ENCODE results near the gene BRK1.
"Not testable (repeated sequence)": the region's sequence is repeated elsewhere in the genome, so short reads cannot be mapped to it uniquely, and the experiment has no call there.

BRK1 gene

DNA sequence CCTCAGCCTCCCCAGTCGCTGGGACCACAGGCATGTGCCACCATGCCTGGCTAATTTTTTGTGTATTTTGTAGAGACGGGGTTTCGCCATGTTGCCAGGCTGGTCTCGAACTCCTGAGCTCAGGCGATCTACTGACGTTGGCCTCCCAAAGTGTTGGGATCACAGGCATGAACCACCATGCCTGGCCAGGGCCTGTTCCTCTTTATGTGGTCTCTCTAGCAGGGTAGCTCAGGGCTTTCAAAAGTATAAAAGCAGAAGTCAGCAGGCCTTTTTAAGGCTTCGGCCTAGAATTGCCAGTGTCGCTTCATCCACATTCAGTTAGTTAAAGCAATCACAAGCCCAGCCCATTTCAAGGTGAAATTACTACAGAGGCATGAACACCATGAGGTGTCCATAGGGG is 33.8 kb downstream of the BRK1 start:
- peak; percentile 33 for DNase-seq

DNA sequence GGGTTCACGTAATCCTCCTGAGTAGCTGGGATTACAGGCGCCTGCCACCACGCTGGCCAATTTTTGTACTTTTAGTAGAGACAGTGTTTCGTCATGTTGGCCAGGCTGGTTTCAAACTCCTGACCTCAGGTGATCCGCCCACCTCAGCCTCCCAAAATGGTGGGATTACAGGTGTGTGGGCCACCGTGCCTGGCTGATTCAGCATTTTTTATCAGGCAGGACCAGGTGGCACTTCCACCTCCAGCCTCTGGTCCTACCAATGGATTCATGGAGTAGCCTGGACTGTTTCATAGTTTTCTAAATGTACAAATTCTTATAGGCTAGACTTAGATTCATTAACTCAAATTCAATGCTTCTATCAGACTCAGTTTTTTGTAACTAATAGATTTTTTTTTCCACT is 35.5 kb downstream of the BRK1 start:
- DNase-seq: no peak

DNA sequence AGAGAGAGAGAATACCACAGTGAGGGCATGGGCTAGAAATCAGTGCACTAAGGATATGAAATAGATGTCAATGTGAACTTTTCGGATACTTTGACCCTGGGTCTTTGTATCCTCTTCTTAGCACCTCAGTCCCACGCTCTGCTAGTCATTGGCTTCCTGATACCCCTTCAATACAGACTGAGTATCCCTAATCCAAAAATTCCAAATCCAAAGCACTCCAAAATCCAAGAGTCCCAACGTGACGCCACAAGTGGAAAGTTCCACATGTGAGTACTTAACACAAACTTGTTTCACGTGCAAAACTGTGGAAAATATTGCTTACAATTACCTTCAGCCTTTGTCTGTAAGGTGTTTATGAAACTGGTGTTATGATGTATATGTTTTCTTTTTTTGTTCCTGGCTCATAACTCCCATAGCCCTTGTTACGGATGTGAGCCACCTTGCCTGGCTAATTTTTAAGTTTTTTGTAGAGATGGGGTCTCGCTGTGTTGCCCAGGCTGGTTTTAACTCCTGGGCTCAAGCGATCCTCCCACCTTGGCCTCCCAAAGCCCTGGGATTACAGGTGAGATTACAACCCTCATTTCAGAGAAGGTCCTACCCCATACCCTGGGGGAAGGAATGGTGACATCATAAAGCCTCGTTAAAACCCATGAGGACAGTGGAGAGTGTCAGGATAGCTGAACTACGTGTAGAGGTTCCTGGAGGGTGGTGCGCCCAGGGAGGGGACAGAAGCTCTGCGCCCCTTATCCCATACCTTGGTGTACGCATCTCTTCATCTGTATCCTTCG is 39.1 kb downstream of the BRK1 start:
- no peak for DNase-seq

DNA sequence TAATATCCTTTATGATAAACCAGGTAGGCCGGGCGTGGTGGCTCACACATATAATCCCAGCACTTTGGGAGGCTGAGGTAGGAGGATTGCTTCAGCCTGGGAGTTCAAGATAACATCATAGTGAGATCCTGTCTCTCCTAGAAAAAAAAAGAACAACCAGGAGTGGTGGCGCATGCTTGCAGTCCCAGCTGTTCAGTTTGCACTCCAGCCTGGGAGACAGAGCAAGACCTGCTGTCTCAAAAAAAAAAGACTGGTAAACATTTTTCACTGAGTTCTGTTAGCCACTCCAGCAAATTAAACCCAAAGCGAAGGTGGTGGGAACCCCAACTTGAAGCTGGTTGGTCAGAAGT is 39.6 kb downstream of the BRK1 start:
- DNase-seq: no peak

DNA sequence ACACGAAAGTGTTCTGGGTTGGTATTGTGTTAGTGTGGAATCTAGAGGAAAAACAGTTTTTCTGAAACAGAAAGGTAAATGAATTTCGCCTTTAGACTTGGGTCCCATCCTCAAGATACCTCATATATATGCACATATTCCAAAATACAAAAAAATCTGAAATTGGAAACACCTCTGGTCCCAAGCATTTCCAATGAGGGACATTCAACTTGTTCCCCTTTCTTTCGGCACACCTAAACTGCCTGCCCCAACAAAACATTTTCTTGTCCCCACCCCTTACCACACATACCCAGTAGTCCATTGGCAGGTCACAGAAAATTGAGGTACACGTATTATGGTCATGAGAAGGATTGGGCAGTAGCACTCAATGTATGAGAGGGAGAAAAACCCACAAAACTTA is 40.2 kb downstream of the BRK1 start:
- DNase-seq: no peak

DNA sequence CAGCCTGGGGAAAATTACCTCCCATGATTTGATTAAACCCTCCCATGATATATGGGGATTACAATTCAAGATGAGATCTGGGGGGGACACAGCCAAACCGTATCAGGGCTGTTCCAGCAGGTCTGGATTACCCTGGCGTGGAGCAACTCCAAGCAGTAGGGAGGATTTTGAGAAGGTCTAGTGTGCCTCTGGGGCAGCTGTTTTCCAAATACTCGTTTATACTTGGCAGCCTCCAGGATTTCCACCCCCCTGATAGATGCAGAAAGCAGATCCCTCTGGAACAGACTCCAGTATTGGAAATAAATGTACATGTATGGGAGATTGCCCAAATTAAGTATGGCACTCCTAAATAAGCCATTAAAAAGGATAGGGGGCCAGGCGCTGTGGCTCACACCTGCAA is 41.6 kb downstream of the BRK1 start:
- no peak for DNase-seq

DNA sequence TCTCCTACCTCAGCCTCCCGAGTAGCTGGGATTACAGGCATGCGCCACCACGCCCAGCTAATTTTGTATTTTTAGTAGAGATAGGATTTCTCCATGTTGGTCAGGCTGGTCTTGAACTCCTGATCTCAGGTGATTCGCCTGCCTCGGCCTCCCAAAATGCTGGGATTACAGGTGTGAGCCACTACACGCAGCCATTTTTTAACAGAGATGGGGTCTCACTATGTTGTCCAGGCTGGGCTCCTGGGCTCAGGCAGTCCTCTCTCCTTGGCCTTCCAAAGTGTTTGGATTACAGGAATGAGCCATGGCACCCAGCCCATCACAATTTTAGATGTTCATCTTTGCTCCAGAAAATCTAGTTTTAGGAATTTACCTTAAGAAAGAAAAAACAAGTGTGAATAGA is 43.1 kb downstream of the BRK1 start:
- DNase-seq: not testable (repeated sequence)

DNA sequence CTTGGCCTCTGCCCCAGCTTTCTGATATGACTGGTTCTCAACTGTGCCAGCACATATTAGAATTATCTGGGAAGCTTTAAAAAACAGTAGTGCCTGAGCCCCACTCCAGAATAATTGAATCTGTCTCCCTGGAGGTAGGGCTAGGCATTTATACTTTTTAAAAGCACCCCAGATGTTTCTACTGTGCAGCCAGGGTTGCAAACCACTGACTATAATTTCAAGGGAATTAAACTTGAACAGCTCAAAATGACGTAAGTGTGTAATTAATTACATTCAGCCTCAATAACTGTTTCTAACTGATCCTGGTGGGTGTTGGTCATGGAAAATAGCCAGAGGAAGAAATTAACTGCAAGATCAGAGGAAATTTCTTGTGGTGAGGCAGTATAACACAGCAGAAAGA is 44.9 kb downstream of the BRK1 start:
- no peak for DNase-seq

DNA sequence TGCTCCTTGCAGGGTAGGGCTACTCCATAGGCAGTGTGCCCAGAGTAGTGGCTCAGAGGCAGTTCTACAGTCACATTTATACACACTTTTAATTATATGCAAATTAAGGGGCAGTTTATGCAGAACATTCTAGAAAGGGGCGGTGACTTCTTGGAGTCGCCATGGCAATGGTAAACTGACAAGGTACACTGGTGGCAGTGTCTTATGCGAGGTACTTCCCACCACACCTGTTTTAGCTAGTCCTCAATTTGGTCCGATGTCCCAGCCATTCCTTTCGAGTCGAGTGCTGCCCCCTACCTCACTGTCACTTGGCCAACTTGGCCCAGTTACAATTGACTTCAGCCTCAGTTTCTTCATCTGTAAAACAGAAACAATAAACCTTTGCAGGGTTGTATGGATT is 45.5 kb downstream of the BRK1 start:
- DNase-seq: no peak

DNA sequence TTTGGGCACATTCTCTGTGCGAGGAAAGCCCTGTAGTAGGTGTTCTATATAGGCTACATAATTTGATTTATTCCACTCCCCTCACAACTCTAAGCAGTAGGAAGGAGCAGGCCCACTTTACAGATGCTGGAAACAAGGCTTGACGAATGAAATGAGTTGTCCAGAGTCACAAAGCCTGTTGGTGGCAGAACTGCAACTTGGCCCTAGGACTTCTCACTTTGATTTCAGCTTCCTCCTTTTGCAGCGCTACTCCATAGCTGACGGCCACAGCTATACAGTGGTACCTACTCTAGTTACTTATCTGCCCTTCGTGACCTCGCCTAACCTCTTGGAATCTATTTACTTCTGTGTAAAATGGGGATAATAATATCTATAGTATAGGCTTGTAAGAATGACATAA is 46.7 kb downstream of the BRK1 start:
- DNase-seq: peak; percentile 35

DNA sequence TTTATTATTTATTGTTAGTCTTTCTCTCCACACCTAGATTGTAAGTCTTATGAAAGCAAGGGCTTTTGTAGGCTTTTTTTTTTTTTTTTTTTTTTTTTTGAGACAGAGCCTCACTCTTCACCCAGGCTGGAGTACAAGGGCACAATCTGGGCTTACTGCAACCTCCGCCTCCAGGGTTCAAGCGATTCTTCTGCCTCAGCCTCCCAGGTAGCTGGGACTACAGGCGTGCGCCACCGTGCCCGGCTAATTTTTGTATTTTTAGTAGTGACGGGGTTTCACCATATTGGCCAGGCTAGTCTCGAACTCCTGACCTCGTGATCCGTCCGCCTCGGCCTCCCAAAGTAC is 48.7 kb downstream of the BRK1 start:
- DNase-seq: not testable (repeated sequence)

DNA sequence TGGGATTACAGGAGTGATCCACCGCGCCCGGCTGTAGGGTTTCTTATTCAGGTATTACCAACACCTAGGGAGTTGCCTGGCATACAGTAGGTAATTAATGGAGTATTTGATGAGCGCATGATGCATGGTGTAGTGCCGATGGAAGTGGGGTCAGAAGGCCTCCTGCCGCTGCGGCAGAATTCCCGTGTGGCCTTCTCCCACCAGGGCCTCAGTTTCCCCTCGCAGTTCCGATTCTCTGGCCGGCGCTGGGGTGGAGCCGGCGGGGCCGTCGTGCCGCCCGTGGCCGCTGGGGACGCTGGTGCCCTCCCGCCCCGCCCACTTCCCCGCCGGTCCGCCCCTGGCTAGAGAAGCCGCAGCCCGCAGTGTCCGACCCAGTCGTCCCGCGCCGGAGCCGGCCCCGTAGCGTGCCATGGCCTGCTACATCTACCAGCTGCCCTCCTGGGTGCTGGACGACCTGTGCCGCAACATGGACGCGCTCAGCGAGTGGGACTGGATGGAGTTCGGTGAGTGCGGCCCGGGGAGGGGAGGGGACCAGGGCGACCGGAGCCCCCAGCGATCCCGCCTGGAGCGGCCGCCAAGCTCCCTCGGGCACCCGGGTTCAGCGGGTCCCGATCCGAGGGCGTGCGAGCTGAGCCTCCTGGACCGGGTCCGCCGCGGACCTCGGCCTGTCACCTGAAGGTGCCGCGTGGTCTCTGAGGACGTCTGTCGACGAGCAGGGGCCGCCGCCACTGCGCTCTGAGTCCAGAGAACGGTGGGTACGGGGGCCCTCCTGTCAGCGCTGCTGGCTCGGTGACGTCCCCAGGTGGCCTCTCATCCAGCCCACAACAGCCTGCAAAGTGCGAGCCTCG is 49.3 kb downstream of the BRK1 start, which contains the start of gene IRAK2:
IRAK2 (plus strand) TSS at position 374 of the 848 bp plus-strand sequence; CDS start at position 410, 36 bp downstream.
- DNase-seq: peak; percentile 27

DNA sequence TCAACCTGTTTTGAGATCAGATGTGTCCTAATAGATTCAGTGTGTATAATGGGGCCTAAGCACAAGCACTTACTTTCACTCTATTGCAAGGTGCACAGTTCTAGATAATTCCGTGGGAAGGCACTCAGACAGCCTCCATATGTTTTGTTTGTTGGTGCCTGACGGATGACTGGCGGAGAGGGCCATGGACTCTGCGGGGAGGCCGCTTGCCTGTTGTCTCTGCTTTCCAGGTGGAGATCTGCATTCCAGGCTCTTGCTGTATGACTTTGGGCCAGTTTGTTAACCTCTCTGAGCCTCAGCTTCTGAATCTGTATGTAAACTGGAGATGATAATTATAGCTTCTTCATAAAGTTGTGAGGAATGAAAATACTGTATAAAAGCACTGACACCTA is 50.7 kb downstream of the BRK1 start:
- no peak for DNase-seq

DNA sequence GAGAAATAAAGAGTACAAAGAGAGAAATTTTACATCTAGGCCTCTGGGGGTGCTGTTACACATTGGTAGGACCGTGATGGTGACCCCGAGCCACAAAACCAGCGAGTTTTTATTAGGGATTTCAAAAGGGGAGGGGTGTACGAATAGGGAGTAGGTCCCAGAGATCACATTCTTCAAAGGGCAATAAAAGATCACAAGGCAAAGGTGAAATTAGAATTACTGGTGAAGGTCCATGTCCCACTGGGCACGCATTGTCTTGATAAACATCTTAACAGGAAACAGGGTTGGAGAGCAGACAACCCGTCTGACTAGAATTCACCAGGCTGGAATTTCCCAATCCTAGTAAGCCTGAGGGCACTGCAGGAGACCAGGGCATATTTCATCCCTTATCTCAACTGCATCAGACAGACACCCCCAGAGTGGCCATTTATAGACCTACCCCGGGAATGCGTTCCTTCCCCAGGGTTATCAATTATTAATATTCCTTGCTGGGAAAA is 53.6 kb downstream of the BRK1 start:
- no peak for DNase-seq

DNA sequence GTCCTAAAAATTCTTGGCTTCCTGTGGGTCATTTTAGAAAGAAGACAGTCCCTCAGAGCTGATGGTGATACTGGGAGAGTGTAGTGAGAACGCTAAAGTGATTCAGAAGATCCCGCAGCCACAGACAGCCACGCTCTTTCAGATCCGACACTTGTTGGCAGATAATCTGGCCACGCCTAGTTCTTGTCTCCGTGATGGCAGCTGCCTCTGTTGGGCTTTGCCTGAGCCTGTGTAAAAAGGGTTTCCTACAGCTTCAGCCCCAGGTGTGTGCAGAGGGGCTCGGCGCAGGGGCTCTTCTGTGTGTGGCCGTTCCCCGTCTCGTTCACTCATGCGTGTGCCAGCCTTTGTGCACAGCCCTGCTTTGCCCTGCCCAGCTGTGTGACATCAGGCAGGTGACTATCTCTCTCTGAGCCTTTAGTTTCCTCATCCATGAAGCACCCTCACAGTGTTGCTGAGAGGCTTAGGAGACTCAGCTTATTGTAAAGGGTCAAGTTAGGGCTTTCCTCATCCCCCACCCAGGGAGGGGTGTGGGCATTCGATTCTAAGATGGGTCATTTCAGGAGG is 55.5 kb downstream of the BRK1 start:
- no peak for DNase-seq

DNA sequence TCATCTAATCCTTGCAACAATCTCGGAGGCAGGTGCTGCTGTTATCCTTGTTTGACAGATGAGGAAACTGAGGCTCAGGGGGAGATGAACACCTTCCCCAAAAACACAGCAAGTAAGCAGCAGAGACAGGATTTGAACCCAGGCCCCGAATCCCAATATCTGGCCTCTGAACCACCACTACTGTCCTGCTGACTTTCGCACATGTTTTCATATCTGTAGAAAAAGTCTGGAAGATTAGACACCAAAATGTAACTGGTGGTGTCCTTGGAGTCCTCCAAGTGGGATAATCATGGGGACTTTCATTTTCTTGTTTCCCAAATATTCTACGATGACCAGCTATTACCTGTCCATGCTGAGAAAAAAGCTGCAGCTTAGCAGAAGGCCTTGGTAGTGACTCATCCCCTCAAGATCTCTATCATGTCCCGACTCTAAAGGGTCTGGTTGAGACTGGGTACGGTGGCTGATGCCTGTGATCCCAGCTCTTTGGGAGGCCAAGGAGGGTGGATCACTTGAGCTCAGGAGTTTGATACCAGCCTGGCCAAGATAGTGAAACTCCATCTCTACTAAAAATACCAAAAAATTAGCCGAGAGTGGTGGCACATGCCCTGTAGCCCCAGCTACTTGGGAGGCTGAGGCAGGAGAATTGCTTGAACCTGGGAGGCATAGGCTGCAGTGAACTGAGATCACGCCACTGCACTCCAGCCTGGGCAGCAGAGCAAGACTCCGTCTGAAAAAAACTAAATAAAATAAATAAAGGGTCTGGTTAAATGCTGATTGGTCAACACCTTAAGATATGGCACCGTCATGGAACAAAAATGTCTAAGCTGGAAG is 57.8 kb downstream of the BRK1 start:
- DNase-seq: no peak

DNA sequence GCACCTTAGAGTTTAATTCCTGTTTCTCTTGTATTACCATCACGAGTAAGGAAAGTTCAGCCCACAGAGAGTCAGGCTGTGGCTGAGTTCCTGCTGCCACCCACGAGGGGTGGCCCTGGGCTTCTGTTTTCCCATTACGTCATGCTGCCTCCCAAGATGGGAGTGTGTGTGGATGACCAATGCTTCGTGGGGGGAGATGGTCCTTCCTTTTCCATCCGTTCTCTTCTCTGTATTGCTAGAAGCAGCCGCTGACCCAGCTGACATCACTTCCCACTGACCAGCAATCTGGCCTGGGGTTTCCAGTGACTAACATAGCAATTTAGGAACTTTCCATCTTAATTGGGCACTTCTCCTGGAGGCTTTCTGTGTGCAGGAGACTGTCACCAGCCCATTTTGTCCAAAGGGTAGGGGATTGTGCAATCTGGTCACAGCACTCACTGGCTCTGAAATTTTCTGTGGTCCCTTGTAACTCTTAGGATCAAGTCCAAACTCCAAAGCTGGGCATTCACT is 58.5 kb downstream of the BRK1 start:
- DNase-seq: no peak

DNA sequence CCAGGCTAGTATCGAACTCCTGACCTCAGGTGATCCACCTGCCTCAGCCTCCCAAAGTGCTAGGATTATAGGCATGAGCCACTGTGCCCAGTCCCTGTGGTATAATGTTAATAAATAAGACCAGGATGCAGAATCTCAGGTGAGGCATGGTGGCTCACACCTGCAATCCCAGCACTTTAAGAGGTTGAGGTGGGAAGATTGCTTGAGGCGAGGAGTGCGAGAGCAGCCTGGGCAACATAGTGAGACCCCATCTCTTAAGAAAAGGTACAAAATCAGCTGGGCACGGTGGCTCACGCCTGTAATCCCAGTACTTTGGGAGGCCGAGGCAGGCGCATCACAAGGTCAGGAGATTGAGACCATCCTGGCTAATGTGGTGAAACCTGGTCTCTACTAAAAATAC is 59.9 kb downstream of the BRK1 start:
- not testable (repeated sequence) for DNase-seq

DNA sequence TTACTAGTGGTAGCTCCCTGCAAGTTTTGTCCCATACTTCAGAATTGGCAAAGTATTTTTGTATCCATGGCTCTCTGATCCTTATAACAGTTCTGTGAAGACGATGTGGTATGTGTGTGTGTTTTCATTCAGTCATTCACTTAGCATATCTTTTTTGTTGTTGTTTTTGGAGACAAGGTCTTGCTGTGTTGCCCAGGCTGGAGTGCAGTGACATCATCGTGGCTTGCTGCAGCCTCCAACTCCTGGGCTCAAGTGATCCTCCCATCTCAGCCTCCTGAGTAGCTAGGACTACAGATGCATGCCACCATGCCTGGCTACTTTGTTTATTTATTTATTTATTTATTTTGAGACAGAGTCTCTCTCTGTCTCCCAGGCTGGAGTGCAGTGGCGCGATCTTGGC is 60.7 kb downstream of the BRK1 start:
- not testable (repeated sequence) for DNase-seq
